GM23338 (cell line): Measurements from ENCODE around the gene ZFHX3.

Experiments
- CREB1 ChIP-seq: fragments of 250-450 bp; sonication (Bioruptor Pico); IDR thresholded peaks from 2 replicates; pipeline ENCODE4 v1.5.0; 2020; ENCODE audit warnings: low read depth, mild to moderate bottlenecking, moderate library complexity
- CTCF ChIP-seq, 2 experiments: fragments of 200-600 bp in 1 of 2; sonication (generic) in 1 of 2; conservative IDR thresholded peaks; 2 replicates each; pipeline versions ENCODE4 v1.5.1 to v1.6.1; 2016 to 2017; ENCODE audit warnings: antibody characterized with exemption in 2 of 2, low read depth in 2 of 2, mild to moderate bottlenecking in 2 of 2, moderate library complexity in 1 of 2
- ETS1 ChIP-seq: IDR thresholded peaks from 2 replicates; pipeline ENCODE4 v1.6.1; 2016; ENCODE audit warnings: antibody characterized with exemption
- EZH2 ChIP-seq: fragments of 200-600 bp; sonication (generic); IDR thresholded peaks from one replicate; pipeline ENCODE4 v1.8.0; 2017; ENCODE audit warnings: antibody characterized with exemption, mild to moderate bottlenecking, low read depth; ENCODE audit not compliant: unreplicated experiment
- EZH2phosphoT487 ChIP-seq: fragments of 200-600 bp; sonication (generic); IDR thresholded peaks from one replicate; pipeline ENCODE4 v1.8.1; 2018; ENCODE audit warnings: antibody characterized with exemption; ENCODE audit not compliant: unreplicated experiment
- JUNB ChIP-seq: IDR thresholded peaks from one replicate; pipeline ENCODE4 v1.6.1; 2016; ENCODE audit warnings: antibody characterized with exemption; ENCODE audit not compliant: unreplicated experiment
- NANOG ChIP-seq: IDR thresholded peaks from 2 replicates; pipeline ENCODE4 v1.6.1; 2016; ENCODE audit warnings: antibody characterized with exemption, borderline replicate concordance
- POLR2AphosphoS5 ChIP-seq: IDR thresholded peaks from 2 replicates; pipeline ENCODE4 v1.6.1; 2016; ENCODE audit warnings: antibody characterized with exemption, low read depth
- REST ChIP-seq: IDR thresholded peaks from one replicate; pipeline ENCODE4 v1.6.1; 2018; ENCODE audit warnings: antibody characterized with exemption; ENCODE audit not compliant: unreplicated experiment
- STAT1 ChIP-seq: IDR thresholded peaks from one replicate; pipeline ENCODE4 v1.6.1; 2016; ENCODE audit warnings: antibody characterized with exemption; ENCODE audit not compliant: unreplicated experiment
- ZNF114 ChIP-seq: fragments of 250-450 bp; sonication (Bioruptor Pico); IDR thresholded peaks from 2 replicates; pipeline ENCODE4 v1.5.0; 2020; ENCODE audit warnings: mild to moderate bottlenecking, moderate library complexity
- ZNF331 ChIP-seq: fragments of 250-450 bp; sonication (Bioruptor Pico); IDR thresholded peaks from 2 replicates; pipeline ENCODE4 v1.5.0; 2020; ENCODE audit warnings: low read depth, mild to moderate bottlenecking, moderate library complexity

GRCh38 chr16:72989579-72990551, 58.1 kb downstream of the ZFHX3 start:
- TF ChIP-seq POLR2AphosphoS5 = no peak
- no peak for TF ChIP-seq CTCF (conservative IDR thresholded peaks at IDR 0.05; ENCODE audit: low read depth in 2 of 2)
- TF ChIP-seq CREB1 = no peak
- no peak for TF ChIP-seq EZH2
- no peak for TF ChIP-seq JUNB
- no peak for TF ChIP-seq ZNF114
- TF ChIP-seq REST = no peak
- no peak for TF ChIP-seq EZH2phosphoT487
- TF ChIP-seq ZNF331 = no peak
- TF ChIP-seq NANOG = no peak
- TF ChIP-seq ETS1 = no peak
- TF ChIP-seq STAT1 = no peak
